SU-DHL-6 (cell line): Measurements from ENCODE around the gene XYLT1.
A peak's percentile ranks its signal among the peaks of the same experiment; 100 is the strongest.

ENCODE experiments used
- H2AFZ ChIP-seq: fragments of 200-600 bp; sonication (generic); 2 replicates; pipeline ENCODE4 v1.6.1; 2014; ENCODE audit warnings: low read depth, mild to moderate bottlenecking, moderate library complexity, mixed read lengths, antibody characterized with exemption, low read length; ENCODE audit not compliant: severe bottlenecking
- H3F3A ChIP-seq: fragments of 200-600 bp; shearing (Covaris generic); 2 replicates; pipeline ENCODE4 v1.6.0; 2016; ENCODE audit warnings: antibody characterized with exemption, mild to moderate bottlenecking; ENCODE audit not compliant: insufficient read depth
- H3K27ac ChIP-seq: fragments of 200-600 bp; sonication (generic); 2 replicates; pipeline ENCODE4 v1.5.1; 2016; ENCODE audit warnings: low read depth, mild to moderate bottlenecking, low read length, moderate library complexity, mixed read lengths
- H3K27me3 ChIP-seq: fragments of 200-600 bp; sonication (generic), shearing (Covaris generic); 2 replicates; pipeline ENCODE4 v1.6.0; 2014; ENCODE audit warnings: mild to moderate bottlenecking, low read length
- H3K36me3 ChIP-seq: fragments of 200-600 bp; sonication (generic); 2 replicates; pipeline ENCODE4 v1.6.1; 2014; ENCODE audit warnings: mild to moderate bottlenecking, low read length, mixed read lengths
- H3K4me2 ChIP-seq: fragments of 300-600, 200-600 bp; shearing (Covaris generic), sonication (generic); 2 replicates; pipeline ENCODE4 v1.6.0; 2014; ENCODE audit warnings: low read length, low read depth, mild to moderate bottlenecking; ENCODE audit not compliant: poor library complexity, severe bottlenecking
- H3K4me3 ChIP-seq: fragments of 200-600 bp; sonication (generic); 2 replicates; pipeline ENCODE4 v1.5.1; 2014; ENCODE audit warnings: antibody characterized with exemption, low read length, mild to moderate bottlenecking, mixed read lengths; ENCODE audit not compliant: insufficient read depth, poor library complexity, severe bottlenecking
- H3K79me2 ChIP-seq: fragments of 200-600 bp; sonication (generic); 2 replicates; pipeline ENCODE4 v1.6.1; 2014; ENCODE audit warnings: mild to moderate bottlenecking, low read length, moderate library complexity; ENCODE audit not compliant: insufficient read depth
- H3K9ac ChIP-seq: fragments of 200-600 bp; sonication (generic); 2 replicates; pipeline ENCODE4 v1.7.0; 2014; ENCODE audit warnings: mild to moderate bottlenecking, low read length
- H3K9me2 ChIP-seq: fragments of 200-600 bp; sonication (generic); replicated peaks from 2 replicates; pipeline ENCODE4 v1.6.1; 2014; ENCODE audit warnings: low read length; ENCODE audit not compliant: insufficient read depth
- H3K9me3 ChIP-seq: fragments of 200-600 bp; sonication (generic); 2 replicates; pipeline ENCODE4 v1.6.1; 2014; ENCODE audit warnings: low read length, mixed read lengths; ENCODE audit not compliant: insufficient read depth
- H4K20me1 ChIP-seq: fragments of 200-600 bp; sonication (generic); 2 replicates; pipeline ENCODE4 v1.6.1; 2014; ENCODE audit warnings: low read depth, mild to moderate bottlenecking, antibody characterized with exemption, low read length, moderate library complexity, mixed read lengths
- EZH2phosphoT487 ChIP-seq: fragments of 200-600 bp; sonication (generic), shearing (Covaris generic); conservative IDR thresholded peaks from 2 replicates; pipeline ENCODE4 v1.6.1; 2018; ENCODE audit warnings: mild to moderate bottlenecking, antibody characterized with exemption, low read length, moderate library complexity, mixed read lengths
- TF ChIP-seq, protein P1 (sequence below): fragments of 200-600 bp; sonication (generic); IDR thresholded peaks from one replicate; pipeline ENCODE4 v1.5.1; 2017; ENCODE audit warnings: antibody characterized with exemption, mild to moderate bottlenecking, low read length, moderate library complexity; ENCODE audit not compliant: insufficient read depth, poor library complexity, severe bottlenecking

XYLT1 gene

DNA sequence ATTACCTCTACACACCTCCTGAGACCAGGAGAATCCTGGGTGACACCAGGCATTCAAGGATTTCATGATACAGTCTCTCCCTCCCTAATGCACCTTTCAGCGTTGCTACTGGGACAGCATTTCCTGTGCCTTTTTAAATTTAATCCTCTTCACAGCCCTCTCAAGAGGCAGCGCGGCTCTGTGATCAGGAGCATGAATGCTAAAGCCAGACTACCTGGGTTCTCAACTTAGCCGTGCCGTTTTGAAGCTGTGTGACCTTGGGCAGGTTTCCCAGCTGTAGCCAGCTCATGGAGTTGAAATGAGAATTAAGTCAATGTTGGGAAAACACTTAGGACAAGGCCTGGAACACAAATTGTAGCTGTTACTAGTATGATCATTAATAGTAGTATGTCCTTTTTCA is 191.8 kb downstream of the XYLT1 start:
- H4K20me1 ChIP-seq = peaks cover 28% of the 10 kb centered on the region; the same call in 1 of the 2 replicates
- H3F3A ChIP-seq = no peaks in the 10 kb centered on the region
- no peak for TF ChIP-seq EZH2phosphoT487
- TF ChIP-seq, protein P1, sequence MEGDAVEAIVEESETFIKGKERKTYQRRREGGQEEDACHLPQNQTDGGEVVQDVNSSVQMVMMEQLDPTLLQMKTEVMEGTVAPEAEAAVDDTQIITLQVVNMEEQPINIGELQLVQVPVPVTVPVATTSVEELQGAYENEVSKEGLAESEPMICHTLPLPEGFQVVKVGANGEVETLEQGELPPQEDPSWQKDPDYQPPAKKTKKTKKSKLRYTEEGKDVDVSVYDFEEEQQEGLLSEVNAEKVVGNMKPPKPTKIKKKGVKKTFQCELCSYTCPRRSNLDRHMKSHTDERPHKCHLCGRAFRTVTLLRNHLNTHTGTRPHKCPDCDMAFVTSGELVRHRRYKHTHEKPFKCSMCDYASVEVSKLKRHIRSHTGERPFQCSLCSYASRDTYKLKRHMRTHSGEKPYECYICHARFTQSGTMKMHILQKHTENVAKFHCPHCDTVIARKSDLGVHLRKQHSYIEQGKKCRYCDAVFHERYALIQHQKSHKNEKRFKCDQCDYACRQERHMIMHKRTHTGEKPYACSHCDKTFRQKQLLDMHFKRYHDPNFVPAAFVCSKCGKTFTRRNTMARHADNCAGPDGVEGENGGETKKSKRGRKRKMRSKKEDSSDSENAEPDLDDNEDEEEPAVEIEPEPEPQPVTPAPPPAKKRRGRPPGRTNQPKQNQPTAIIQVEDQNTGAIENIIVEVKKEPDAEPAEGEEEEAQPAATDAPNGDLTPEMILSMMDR = no peak
- no peak overlapping the region for H3K4me2 ChIP-seq
- H3K36me3 ChIP-seq = no peaks in the 10 kb centered on the region
- H2AFZ ChIP-seq = no peak overlapping the region
- no peak overlapping the region for H3K4me3 ChIP-seq
- no peaks in the 10 kb centered on the region for H3K27me3 ChIP-seq
- H3K9me3 ChIP-seq = no peaks in the 10 kb centered on the region
- H3K9me2 ChIP-seq = no peaks in the 10 kb centered on the region
- H3K79me2 ChIP-seq = peaks cover 19% of the 10 kb centered on the region
- no peak overlapping the region for H3K27ac ChIP-seq
- no peak overlapping the region for H3K9ac ChIP-seq

DNA sequence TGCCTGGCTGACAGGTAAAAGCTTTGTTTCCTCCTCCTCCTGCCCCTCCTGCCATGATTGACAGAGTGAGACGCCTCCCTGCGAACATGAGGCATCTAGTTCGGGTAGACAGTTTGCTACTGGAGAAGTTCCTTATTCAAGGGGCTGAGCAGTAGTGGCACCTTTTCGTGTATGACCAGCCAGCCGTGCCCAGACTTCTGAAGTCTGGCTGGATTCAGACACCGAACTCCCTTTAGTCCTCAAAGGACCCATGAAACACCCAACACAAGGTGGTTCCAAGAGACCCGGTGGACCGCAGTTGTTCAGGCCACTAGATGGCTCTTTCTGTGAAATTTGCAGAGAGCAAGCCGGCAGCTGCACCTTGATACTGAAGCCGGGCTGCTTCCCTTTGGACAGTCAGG is 192.8 kb downstream of the XYLT1 start:
- no peaks in the 10 kb centered on the region for H3K9me3 ChIP-seq
- no peaks in the 10 kb centered on the region for H3F3A ChIP-seq
- no peak overlapping the region for H3K4me3 ChIP-seq
- H3K36me3 ChIP-seq = no peaks in the 10 kb centered on the region
- H3K79me2 ChIP-seq = peaks cover 21% of the 10 kb centered on the region
- no peak overlapping the region for H3K27ac ChIP-seq
- no peak overlapping the region for H3K9ac ChIP-seq
- H3K4me2 ChIP-seq = no peak overlapping the region
- H3K27me3 ChIP-seq = no peaks in the 10 kb centered on the region
- H3K9me2 ChIP-seq = no peaks in the 10 kb centered on the region
- TF ChIP-seq, protein P1 = peak; percentile 45
- no peak for TF ChIP-seq EZH2phosphoT487
- H4K20me1 ChIP-seq = peaks cover 20% of the 10 kb centered on the region; the same call in 1 of the 2 replicates
- H2AFZ ChIP-seq = no peak overlapping the region

DNA sequence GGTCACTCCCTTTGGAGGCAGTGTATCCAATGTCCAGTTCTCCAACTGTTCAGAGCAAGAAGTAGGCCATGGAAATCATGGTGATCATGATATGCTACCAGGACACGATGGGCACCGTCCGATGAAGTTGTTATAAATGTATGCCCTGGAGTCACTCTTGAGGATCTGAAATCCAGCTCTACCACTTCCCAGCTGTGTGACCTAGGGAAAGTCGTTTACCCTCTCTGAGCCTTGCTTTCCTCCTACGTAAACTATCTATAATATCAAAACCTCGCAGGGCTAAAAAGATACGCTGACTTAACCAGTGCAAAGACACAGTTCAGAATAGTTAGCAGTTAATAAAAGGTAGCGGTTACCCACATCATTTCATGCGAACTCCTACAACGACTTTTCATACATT is 194.2 kb downstream of the XYLT1 start:
- Histone ChIP-seq H3F3A (no peaks in the 10 kb centered on the region), H2AFZ (no peak overlapping the region), H3K4me2 (no peak overlapping the region), H3K27me3 (no peaks in the 10 kb centered on the region), H3K9me3 (no peaks in the 10 kb centered on the region), H3K9me2 (no peaks in the 10 kb centered on the region), H3K9ac (no peak overlapping the region), H3K36me3 (no peaks in the 10 kb centered on the region), H3K79me2 (peaks cover 21% of the 10 kb centered on the region), H4K20me1 (peaks cover 9% of the 10 kb centered on the region; the same call in 1 of the 2 replicates), H3K4me3 (no peak overlapping the region), H3K27ac (no peak overlapping the region)
- TF ChIP-seq, protein P1 = no peak
- TF ChIP-seq EZH2phosphoT487 = no peak

DNA sequence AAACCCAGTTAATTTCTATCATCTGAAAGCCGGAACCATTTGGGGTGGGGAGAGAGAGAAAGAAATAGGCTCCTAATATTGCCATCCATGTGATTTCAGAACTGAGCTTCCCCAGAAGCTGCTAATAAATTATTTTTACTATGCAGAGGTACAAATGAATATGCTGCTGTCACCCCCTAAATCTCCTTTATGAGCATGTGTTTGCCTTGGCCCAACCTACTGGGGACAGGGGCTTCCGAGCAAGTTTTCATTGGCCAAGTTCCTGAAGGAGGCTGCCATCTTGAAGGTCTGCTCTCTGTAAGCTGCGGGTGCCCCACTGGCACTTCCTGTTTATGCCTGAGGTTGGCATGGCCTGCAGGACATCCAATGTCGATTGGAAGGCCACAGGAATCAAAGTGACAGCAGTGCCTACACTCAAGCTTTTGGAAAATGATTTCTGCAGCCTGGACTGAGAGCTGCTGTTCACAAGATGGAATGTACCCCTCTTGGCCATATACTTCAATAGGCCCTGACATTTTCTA is 194.7 kb downstream of the XYLT1 start:
- no peaks in the 10 kb centered on the region for H3K27me3 ChIP-seq
- no peaks in the 10 kb centered on the region for H3F3A ChIP-seq
- H3K9me2 ChIP-seq = no peaks in the 10 kb centered on the region
- H3K9ac ChIP-seq = no peak overlapping the region
- H4K20me1 ChIP-seq = 0 out of 2 replicates have a peak, but pooled peaks cover 9% of the 10 kb centered on the region
- H3K4me3 ChIP-seq = no peak overlapping the region
- H3K27ac ChIP-seq = no peak overlapping the region
- TF ChIP-seq EZH2phosphoT487 = no peak
- TF ChIP-seq, protein P1 = no peak
- peaks cover 21% of the 10 kb centered on the region for H3K79me2 ChIP-seq
- no peak overlapping the region for H2AFZ ChIP-seq
- no peaks in the 10 kb centered on the region for H3K36me3 ChIP-seq
- H3K4me2 ChIP-seq = no peak overlapping the region
- H3K9me3 ChIP-seq = no peaks in the 10 kb centered on the region
